GM21619 (cell line): ENCODE data around the gene FAAH.

ENCODE experiments used
- ATAC-seq: cut with Tn5 transposase; IDR thresholded peaks from one replicate; pipeline ENCODE4 v1.9.1; 2021; ENCODE audit not compliant: unreplicated experiment

The FAAH gene

DNA sequence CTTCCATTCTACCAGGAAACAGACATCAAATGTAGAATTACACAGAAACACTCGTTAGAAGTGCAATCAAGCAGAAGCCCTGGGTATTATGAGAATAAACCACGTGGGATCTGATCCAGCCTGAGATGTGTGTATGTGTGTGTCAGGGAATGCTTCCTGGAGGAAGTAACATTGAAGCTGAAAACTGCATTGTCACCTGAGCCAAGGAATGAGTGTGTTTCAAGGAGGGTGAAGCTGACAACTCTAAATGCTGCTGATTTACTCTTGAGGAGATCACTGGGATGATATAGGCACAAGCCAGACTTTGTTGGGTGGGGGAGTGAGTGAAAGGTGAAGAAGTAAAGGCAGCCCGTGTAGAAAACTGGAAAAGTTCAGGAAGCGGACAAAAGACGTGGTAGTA lies 27.6 kb downstream of the FAAH start:
- no peak for ATAC-seq

DNA sequence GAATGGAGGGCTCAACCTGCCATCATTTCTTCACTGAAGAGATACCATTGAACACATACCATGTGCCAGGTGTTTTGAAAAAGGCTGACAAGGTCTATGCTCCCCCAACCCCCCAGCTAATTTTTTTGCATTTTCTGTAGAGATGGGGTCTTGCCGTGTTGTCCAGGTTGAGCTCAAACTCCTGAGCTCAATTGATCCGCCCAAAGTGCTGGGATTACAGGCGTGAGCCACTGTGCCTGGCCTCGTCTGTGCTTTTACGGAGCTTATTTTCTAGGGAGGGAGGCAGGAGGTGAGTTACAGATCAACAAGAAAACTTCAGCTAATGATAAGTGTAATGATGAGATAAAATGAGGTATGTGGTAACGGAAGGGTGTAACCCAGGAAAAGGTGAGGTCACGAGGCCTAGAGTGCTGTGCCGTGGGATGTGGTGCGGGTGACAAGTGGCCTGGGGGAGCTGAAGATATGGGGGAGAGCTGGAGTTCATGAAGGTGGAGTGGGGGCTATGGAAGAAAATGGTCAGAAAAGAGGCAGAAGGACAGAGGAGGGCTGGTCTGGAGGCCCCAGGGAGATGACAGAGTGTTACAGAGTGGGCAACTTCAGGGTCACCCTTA lies 28.2 kb downstream of the FAAH start:
- no peak for ATAC-seq

DNA sequence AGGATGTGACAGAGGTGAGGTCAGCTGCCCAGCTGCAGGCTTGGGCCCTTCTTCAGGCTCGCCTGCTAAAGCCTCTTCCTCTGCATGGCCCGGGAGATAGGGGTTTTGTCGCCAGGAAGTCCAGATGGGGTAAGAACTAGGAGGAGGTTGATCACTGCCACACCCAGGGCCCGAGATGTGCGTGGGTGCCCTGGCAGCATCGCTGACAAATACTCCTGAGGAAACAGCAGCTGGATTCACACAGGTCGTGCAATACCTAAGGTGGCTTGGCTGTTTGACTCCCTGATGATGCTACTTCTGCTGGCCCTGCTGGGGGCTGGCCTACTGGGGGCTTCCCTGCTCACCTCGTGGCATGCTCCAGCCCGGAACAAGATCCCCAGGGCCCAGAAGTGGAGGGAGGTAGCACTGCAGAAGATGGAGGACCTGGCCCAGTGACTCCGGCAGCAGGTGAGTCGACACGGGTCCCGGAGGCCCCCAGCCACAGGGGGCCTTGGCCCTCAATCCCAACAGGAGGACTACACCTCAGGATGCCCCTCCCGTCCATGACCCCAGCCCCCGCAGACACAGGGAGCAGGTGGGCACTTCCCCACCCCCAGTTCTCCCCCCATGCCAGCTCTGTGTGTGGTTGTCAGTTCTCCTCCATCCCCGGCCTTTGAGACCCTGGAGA lies 29.6 kb downstream of the FAAH start:
- ATAC-seq: no peak

DNA sequence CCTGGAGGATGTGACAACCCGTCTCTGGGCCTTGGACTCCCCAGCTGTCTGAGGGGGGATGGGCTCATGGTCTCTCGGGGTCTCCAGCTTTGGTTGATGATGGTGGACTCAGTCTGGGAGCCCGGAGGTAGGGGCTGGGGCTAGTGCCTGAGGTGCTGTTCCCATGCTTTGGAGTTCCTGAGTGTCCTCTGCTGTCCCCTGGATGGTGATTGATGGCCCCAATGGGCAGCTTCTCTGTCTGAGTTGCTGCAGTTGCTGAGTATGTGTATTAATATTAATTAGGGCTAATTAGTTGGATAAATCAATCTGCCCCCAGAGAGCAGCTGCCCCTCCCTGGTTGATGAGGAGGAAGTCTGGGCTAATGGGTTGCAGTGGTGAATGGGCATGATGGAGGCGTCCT lies 30.6 kb downstream of the FAAH start:
- no peak for ATAC-seq

GRCh38 chr1:46425726-46426125 lies 31.6 kb downstream of the FAAH start:
- no peak for ATAC-seq

DNA sequence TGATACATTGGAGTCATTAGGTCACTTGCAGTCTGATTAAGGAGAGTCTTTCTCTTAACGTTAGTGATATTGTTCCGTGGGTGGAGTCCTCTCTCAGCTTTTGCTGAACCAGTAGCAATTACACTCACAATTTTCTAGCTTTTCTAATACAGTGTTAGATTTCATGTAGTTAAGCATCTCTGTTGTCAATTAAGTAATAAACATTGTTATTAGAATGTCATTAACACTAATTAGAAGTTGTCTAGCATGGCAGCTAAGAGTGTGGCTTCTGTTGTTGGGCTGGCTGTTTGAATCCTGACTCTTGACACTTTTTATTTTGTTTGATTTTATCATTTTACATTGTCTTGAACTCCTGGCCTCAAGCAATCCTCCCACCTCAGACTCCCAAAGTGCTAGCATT lies 33.4 kb downstream of the FAAH start:
- ATAC-seq: no peak

DNA sequence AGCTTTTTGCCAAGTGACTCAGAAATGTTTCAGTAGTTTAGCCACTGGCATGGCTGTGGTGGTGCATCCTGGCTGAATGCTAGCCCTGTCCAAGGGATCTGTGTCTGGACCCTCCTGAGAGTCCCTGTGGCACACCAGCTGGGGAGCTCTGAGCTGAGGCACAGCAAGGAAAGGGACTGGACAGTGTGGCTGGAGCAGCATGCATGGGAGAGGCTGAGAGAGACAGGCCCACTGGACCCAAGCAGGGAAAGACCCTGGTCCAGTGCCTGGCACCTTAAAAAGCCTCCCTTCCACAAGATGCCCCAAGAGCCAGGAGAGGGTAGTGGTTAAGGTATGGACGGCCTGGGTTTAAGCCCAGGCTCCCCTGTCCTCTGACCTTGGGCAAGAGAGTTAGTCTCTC lies 35.3 kb downstream of the FAAH start:
- ATAC-seq: no peak

DNA sequence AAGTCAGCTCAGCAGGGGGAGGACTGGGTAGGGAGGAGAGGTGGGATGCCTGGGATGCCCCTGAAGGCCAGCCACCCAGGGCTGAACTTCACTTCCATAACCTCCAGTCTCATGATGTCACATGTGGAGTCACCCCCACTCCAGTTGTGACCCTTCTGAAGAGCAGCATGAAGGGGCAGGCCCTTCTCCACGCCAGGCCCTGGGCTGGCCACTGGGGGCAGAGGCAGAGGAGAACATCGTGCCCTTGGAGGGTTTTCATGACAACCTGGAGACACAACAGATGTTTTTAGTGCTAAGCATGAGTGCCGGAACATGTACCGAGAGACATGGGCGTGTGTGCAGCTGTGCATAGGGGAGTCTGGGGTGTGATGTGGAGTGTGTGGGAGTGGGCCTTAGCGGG lies 37.6 kb downstream of the FAAH start:
- ATAC-seq: no peak

DNA sequence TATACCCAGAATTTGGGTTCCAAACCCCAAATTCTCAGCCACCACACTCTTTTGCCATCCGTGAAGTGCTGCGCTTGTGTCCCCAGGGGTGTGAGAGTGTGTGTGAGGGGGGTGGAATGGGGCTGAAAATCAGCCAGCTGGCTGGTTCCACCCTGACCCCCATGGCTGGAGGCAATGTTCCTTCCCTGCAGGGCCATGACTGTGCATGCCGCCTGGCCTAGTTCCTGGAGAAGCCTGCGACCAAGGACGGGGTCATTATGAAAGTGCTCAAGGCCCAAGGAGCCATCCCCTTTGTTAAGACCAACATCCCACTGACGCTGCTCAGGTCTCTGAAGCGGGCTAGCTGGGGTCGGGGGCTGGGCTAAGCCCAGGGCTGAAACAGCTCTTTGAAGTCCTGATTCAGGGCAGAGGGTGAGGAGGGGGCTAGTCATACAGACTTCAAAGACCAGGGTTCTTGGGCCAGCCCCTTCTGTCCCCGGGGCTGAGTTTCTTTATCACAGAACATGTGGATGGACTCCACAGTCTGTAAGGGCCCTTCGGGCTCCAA lies 38.7 kb downstream of the FAAH start:
- ATAC-seq: no peak

DNA sequence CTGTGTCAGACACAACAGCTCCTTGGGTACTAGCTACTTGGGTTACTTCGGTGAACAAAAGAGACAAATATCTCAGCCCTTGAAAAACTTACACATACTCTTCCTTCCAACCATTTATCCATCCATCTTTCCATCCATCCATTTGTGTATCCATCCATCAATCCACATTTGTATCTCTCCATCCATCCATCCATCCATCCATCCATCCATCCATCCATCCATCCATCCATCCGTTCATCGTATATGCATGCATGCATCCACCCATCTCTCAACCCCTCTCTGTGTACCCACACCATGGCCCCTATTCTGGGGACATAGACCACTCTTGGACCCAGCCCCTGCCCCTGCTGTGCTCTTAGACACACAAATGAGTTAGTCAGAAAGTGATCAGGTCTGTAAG lies 40.2 kb downstream of the FAAH start:
- no peak for ATAC-seq

DNA sequence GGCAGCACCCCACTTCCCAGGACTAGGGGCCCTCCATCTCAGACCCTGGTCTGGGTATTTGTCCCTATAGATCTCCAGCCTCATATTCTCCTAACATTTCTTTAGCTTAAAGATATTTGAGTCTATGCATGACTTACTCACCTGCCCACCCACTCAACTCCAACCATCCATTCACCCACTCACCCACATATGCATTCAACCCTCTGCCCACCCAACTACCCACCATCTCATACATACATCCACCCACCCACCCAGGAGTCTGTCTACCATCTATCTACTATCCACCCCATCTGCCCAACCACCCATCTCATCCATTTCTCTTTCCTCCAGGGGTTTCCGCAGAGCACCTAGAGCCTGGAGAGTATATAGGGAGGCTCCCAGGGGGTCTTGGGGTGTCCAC lies 42.7 kb downstream of the FAAH start:
- ATAC-seq: no peak

GRCh38 chr1:46437723-46438122 lies 43.6 kb downstream of the FAAH start:
- ATAC-seq: no peak

DNA sequence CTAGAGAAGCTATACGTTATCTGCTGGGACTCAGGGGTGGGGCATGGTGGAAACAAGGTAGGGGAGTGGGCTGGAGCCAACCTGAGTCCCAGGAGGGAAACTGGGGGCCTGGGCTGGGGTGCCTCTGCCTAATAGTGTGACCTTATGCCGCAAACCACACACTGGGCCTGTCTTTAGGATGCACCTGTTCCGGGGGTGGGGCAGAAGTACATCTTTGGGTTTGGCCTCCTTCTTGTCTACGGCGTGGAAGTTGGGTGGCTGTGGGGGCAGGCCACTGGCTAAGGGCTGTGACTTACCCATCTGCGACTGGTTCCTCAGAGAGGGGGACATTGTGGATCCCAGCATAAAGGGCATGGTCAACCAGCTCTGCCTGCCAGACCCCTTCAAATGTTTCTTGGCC lies 44.2 kb downstream of the FAAH start:
- ATAC-seq: no peak

DNA sequence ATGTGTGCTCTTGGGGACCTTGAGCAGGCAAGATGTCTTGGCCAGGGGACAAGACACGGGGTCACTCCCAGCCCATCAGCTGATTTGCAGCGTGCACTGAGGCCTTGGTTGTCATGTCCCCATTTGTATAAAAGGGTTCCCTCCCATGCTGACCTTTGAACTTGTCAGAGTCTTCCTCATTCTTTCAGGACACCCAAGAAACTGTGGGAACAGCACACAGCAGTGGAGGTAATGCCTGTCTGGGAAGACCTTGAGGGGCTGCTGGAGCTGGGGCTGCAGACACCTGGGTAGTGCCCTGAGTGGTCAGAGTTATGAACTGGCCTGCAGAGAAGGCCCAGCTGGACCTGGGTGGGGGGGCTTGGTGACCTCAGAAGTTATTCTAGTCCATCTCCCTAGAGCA lies 46.4 kb downstream of the FAAH start:
- ATAC-seq: no peak

- ATAC-seq: peak; percentile 72
Observed at GRCh38 chr1:46442317-46443161, 48.4 kb downstream of the FAAH start.

DNA sequence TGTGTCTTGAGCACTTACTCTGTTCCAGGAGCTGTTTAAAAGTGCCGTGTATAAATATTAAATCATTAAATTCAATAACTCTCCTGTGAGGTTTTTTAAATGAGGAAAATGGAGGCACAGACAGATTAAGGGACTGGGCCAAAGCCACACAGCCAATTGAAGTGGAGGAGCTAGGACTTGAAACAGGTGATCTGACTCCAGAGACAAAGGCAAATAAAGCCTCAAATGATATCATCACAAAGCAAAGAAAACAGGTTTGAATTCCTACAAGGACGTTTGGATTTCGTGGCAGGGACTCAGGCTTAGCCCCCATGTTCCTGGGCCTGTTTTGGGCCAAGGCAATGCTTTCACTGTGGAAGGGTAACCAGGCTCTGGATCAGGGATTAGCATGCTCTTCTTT lies 50.3 kb downstream of the FAAH start:
- no peak for ATAC-seq

DNA sequence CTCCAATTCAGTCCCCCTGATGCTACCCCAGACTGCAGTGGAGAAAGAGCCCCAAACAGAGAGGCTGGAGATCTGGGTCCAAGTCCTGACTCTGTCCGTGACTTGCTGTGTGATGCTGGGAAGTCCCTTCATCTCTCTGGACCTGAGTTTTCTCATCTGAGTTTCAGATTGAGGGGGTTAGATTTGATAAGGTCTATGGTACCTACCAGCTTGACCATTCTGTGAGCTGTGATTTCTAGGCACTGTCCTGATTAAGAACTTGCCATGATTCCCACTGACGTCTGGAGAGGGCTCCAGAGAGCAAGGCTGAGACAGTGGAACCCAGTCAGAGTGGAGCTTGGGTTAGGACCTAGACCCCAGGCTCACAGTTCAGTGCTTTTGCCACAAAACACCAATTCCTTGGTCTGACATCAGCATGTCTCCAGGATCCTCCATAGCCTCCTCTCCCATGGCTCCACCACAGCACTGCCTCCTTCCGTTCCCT lies 51.7 kb downstream of the FAAH start:
- no peak for ATAC-seq

- ATAC-seq: no peak
Observed at GRCh38 chr1:46446646-46447498, 52.8 kb downstream of the FAAH start.

GRCh38 chr1:46447499-46448108 lies 53.5 kb downstream of the FAAH start:
- ATAC-seq: no peak

- no peak for ATAC-seq
Observed at GRCh38 chr1:46448109-46448911, 54.2 kb downstream of the FAAH start.
